Fibroblast of lung (primary cell): ENCODE measurements around the gene MTURN.

Experiments used
- EZH2 ChIP-seq: IDR thresholded peaks from 2 replicates; pipeline ENCODE4 v1.5.1; 2012; ENCODE audit warnings: low read length, control low read depth, mild to moderate bottlenecking; ENCODE audit errors: missing control alignments
- TF ChIP-seq, protein P1 (sequence below), 2 donors: IDR thresholded peaks in 1 of 2; conservative IDR thresholded peaks in 1 of 2; 1 replicate in 1 of 2; 2 replicates in 1 of 2; pipeline ENCODE4 v1.5.1; 2011 to 2012; ENCODE audit warnings: low read length in 2 of 2, control low read depth in 1 of 2, inconsistent platforms in 1 of 2, low read depth in 1 of 2, mild to moderate bottlenecking in 1 of 2

DNA sequence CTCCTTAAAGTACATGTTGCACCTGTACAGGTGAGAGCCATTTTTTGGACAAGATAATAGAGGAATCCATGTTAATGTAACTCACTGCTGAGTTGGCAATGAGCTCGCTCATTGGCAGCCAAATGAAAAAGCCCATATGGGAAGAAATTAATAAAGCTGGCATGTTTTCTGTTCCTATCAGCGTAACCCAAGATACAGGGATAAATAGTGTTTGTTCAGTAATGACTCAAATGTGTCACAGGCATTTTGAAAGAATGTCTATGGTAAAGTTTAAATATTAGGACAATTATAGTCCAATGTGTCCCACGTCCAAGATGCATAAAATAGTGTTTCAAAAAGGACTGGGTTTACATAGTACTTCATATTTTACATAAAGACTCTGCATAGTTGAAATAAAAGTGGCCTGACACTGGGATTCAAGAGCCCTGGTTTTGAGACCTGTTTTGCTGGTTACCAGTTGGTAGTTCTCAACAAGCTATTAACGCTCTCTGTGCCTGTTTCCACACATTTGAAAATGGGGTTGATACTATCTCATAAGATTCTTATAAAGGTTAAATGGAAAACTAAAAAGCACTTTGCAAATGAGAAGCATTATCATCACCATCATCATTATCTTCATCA is 49.1 kb downstream of the MTURN start:
- TF ChIP-seq, protein P1, sequence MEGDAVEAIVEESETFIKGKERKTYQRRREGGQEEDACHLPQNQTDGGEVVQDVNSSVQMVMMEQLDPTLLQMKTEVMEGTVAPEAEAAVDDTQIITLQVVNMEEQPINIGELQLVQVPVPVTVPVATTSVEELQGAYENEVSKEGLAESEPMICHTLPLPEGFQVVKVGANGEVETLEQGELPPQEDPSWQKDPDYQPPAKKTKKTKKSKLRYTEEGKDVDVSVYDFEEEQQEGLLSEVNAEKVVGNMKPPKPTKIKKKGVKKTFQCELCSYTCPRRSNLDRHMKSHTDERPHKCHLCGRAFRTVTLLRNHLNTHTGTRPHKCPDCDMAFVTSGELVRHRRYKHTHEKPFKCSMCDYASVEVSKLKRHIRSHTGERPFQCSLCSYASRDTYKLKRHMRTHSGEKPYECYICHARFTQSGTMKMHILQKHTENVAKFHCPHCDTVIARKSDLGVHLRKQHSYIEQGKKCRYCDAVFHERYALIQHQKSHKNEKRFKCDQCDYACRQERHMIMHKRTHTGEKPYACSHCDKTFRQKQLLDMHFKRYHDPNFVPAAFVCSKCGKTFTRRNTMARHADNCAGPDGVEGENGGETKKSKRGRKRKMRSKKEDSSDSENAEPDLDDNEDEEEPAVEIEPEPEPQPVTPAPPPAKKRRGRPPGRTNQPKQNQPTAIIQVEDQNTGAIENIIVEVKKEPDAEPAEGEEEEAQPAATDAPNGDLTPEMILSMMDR (conservative IDR thresholded peaks at IDR 0.05 in 1 of 2, IDR thresholded peaks at IDR 0.05 in 1 of 2; ENCODE audit: low read depth in 1 of 2, low read length in 2 of 2): no peak
- TF ChIP-seq EZH2: no peak
